Breast epithelium (tissue), 4 donors: ENCODE measurements around the gene HIVEP3. TPM values are rescaled to one million over a fixed set of nuclear protein-coding genes. Genes with fewer than 3 reads are reported as not detected.

Source experiments
- DNase-seq, 2 donors: peaks; one replicate each; pipeline ENCODE4 v3.0.0-alpha.2; 2019; ENCODE audit warnings: low spot score in 2 of 2
- H3K27ac ChIP-seq, 2 donors: fragments of 200-600 bp; sonication (generic) in 1 of 2; one replicate each; pipeline ENCODE4 v1.5.1; 2016 to 2019; ENCODE audit warnings: mild to moderate bottlenecking in 1 of 2
- H3K27me3 ChIP-seq, 2 donors: fragments of 200-600 bp; sonication (generic) in 1 of 2; one replicate each; pipeline versions ENCODE4 v1.5.1 to v1.6.0; 2017 to 2019; ENCODE audit warnings: control low read depth in 1 of 2, mild to moderate bottlenecking in 1 of 2
- H3K36me3 ChIP-seq: fragments of 200-600 bp; one replicate; pipeline ENCODE4 v1.5.1; 2019
- H3K4me1 ChIP-seq, 2 donors: fragments of 200-600 bp; sonication (generic); one replicate each; pipeline ENCODE4 v1.5.1; 2016 to 2019; ENCODE audit warnings: control low read depth in 1 of 2
- H3K4me3 ChIP-seq, 3 donors: fragments of 200-600 bp; sonication (generic); 1 replicate in 2 of 3; 2 replicates in 1 of 3; pipeline ENCODE4 v1.5.1; 2016 to 2019; ENCODE audit warnings: mild to moderate bottlenecking in 3 of 3, moderate library complexity in 2 of 3
- H3K9me3 ChIP-seq, 2 donors: fragments of 200-600 bp; sonication (generic) in 1 of 2; one replicate each; pipeline ENCODE4 v1.5.1; 2016 to 2019; ENCODE audit warnings: control low read depth in 1 of 2
- CTCF ChIP-seq, 3 donors: fragments of 450-650 bp; IDR thresholded peaks; one replicate each; pipeline ENCODE4 v1.5.1; 2016 to 2017; ENCODE audit warnings: antibody characterized with exemption in 3 of 3, mild to moderate bottlenecking in 3 of 3, moderate library complexity in 3 of 3
- POLR2A ChIP-seq: fragments of 450-650 bp; IDR thresholded peaks from one replicate; pipeline ENCODE4 v1.6.1; 2016; ENCODE audit warnings: antibody characterized with exemption, mild to moderate bottlenecking, moderate library complexity
- POLR2AphosphoS5 ChIP-seq, 3 donors: sonication (generic); formaldehyde crosslinking; IDR thresholded peaks; one replicate each; pipeline ENCODE4 v1.6.1; 2017; ENCODE audit warnings: antibody characterized with exemption in 3 of 3
- intact Hi-C: fragments of 100-400 bp; cut with DNase I; formaldehyde crosslinking; loops from one replicate; pipeline ENCODE4 v1.15.1; 2023; ENCODE audit warnings: low total_unique reads
- total RNA-seq, 3 donors: library from RNA; depleted of rRNA; stranded (reverse); fragments of >200 nt; gene quantifications; one replicate each; pipeline ENCODE4 v1.1.0, GENCODE V29; 2016

HIVEP3 gene
- total RNA-seq, 3 donors from 2014 or later = 3.5 to 13.5 (median 9.2) TPM

DNA sequence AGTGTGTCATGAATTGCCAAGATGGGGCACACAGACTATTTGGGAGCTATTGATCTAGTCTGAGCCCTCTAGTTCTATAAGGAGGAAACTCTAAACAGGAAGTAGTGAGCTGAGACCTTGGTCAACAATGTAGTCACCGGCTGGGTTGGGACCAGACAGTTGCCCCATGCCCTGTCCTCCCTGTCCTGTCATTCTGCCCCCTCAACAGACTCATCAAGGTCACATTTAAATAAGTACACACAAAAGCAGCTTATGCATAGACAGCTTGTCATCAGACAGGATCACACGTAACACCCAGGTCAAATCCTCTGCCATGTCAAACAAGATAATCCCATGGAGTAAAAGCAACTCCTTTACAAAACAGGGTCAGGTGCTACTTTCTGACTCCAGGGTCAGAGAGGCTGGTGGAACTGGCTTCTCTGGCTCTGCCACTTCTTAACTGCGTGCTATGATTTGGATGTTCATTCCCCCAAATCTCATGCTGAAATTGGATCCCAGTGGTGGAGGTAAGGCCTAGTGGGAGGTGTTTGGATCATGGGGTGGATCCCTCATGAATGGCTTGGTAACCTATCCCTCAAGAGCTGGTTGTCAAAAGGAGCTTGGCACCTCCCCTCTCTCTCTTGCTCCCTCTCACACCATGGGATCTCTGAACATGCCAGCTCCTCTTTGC is 128.9 kb downstream of the HIVEP3 start:
- DNase-seq = no peak
- intact Hi-C loops = no loop called here
- Histone ChIP-seq H3K4me3 (no peak overlapping the region), H3K27ac (no peak overlapping the region), H3K9me3 (no peaks in the 10 kb centered on the region), H3K27me3 (no peaks in the 10 kb centered on the region), H3K4me1 (no peaks in the 10 kb centered on the region), H3K36me3 (no peaks in the 10 kb centered on the region)
- TF ChIP-seq CTCF (IDR thresholded peaks at IDR 0.05) (no peak), POLR2AphosphoS5 (IDR thresholded peaks at IDR 0.05) (no peak), POLR2A (no peak)

DNA sequence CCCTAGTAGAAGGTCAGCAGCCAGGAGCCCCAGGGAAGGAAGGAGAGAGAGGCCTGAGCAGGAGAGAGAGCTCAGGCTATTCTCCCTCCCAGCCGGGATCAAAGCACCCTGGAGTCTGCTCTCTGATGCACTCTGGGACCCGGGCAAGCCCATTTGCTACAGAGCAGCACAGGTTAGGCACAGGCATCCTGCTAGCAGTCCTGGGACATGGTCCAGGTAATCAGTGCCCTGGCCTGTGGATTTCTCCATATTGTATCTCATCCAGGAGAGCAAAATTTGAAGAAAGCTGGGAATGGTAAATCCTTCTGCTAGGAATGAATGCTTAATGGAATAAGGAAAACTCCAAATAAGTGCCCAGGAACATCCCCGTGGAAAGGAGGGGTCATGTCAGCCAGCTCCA is 130.3 kb downstream of the HIVEP3 start:
- no peak for TF ChIP-seq CTCF (IDR thresholded peaks at IDR 0.05)
- TF ChIP-seq POLR2AphosphoS5 (IDR thresholded peaks at IDR 0.05) = no peak
- TF ChIP-seq POLR2A = no peak
- no peaks in the 10 kb centered on the region for H3K36me3 ChIP-seq
- DNase-seq = no peak
- H3K27ac ChIP-seq = no peak overlapping the region
- H3K27me3 ChIP-seq = no peaks in the 10 kb centered on the region
- intact Hi-C loops = no loop called here
- no peaks in the 10 kb centered on the region for H3K4me1 ChIP-seq
- no peak overlapping the region for H3K4me3 ChIP-seq
- no peaks in the 10 kb centered on the region for H3K9me3 ChIP-seq

GRCh38 chr1:41784531-41785274 is 134.0 kb downstream of the HIVEP3 start:
- H3K36me3 ChIP-seq = no peaks in the 10 kb centered on the region
- DNase-seq = no peak
- H3K4me3 ChIP-seq = no peak overlapping the region
- no peaks in the 10 kb centered on the region for H3K4me1 ChIP-seq
- intact Hi-C loops = no loop called here
- no peaks in the 10 kb centered on the region for H3K27me3 ChIP-seq
- no peaks in the 10 kb centered on the region for H3K9me3 ChIP-seq
- no peak for TF ChIP-seq CTCF (IDR thresholded peaks at IDR 0.05)
- TF ChIP-seq POLR2AphosphoS5 (IDR thresholded peaks at IDR 0.05) = no peak
- TF ChIP-seq POLR2A = no peak
- H3K27ac ChIP-seq = no peak overlapping the region

DNA sequence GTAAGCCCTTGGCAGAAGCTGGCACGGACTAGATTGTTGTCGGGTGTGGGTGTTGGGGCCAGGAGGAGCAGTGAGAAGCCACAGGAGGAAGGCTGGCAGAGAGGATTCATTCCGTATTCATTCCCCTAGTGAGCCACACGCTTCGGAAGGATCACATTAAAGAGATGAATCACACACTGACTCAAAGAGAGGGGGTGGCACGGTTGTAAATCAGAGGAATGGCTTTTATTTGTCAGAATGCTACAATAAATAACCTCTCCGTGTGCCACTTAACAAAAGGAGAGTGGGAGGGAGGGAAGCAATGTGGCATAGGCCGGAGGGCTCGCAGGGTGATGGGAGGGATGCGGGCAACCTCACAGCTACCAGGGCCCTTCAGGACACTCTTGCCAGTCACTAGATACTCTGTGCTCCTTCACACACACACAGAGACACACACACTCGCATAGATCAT is 135.5 kb downstream of the HIVEP3 start:
- no peaks in the 10 kb centered on the region for H3K36me3 ChIP-seq
- H3K27me3 ChIP-seq = no peaks in the 10 kb centered on the region
- no peak overlapping the region for H3K4me3 ChIP-seq
- peak overlapping the region; percentile 55 to 75 for H3K27ac ChIP-seq
- intact Hi-C loops = no loop called here
- H3K4me1 ChIP-seq = no peaks in the 10 kb centered on the region
- no peak for DNase-seq
- no peaks in the 10 kb centered on the region for H3K9me3 ChIP-seq
- no peak for TF ChIP-seq CTCF (IDR thresholded peaks at IDR 0.05)
- TF ChIP-seq POLR2A = no peak
- TF ChIP-seq POLR2AphosphoS5 (IDR thresholded peaks at IDR 0.05) = no peak

GRCh38 chr1:41780916-41781315 is 137.8 kb downstream of the HIVEP3 start:
- no peak overlapping the region for H3K4me3 ChIP-seq
- DNase-seq = no peak
- TF ChIP-seq POLR2AphosphoS5 (IDR thresholded peaks at IDR 0.05) (no peak), POLR2A (no peak), CTCF (IDR thresholded peaks at IDR 0.05) (no peak)
- no peaks in the 10 kb centered on the region for H3K27me3 ChIP-seq
- intact Hi-C loops = no loop called here
- no peak overlapping the region for H3K27ac ChIP-seq
- no peaks in the 10 kb centered on the region for H3K9me3 ChIP-seq
- H3K4me1 ChIP-seq = no peaks in the 10 kb centered on the region
- no peaks in the 10 kb centered on the region for H3K36me3 ChIP-seq
